EH (cell line): ENCODE results near the gene FUOM.
A peak's percentile ranks its signal among the peaks of the same experiment; 100 is the strongest.
"Not testable (repeated sequence)": the region's sequence is repeated elsewhere in the genome, so short reads cannot be mapped to it uniquely, and the experiment has no call there.

Source experiments
- DNase-seq: peaks from one replicate; pipeline ENCODE4 v3.0.0-alpha.2; 2015; ENCODE audit warnings: low read depth

FUOM gene

DNA sequence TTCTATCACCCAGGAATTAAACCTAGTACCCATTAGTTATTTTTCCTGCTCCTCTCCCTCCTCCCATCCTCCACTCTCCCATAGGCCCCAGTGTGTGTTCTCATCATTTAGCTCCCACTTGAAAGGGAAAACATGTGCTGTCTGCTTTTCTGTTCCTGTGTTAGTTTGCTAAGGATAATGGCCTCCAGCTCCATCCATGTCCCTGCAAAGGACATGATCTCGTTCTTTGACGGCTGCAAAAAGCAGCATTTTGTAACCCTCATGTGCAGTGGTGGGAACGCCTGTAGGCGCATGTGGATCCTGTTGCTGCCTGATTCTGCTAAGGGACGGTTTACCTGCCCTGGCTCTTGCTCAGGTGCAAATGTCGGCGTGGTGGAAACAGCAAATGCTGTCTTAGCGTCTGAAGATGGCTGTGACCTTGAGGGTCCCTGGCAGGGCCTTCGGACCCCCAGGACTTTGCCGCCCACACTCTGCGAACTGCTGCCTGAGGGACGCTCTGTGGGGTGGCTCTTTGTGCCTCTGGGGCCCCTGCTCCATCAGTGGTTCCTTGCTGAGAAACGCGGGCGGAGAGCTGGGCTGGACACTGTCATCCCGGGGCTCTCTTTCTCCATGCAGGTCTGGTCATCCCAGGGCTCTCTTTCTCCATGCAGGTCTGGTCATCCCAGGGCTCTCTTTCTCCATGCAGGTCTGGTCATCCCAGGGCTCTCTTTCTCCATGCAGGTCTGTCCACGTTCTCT lies 30.6 kb upstream of the FUOM start:
- no peak for DNase-seq

DNA sequence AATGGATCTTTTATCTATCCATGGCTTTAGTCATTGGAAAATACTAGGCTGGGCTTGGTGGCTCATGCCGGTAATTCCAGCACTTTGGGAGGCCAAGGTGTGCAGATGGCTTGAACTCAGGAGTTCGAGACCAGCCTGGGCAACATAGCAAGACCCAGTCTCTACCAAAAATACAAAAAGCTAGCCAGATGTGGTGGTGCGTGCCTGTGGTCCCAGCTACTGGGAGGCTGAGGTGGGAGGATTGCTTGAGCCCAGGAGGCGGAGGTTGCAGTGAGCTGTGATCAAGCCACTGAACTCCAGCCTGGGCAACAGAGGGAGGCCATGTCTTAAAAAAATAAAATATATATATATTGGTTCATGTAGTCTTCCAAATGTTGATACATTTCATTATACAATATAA lies 29.1 kb upstream of the FUOM start:
- DNase-seq, result not testable (repeated sequence)

DNA sequence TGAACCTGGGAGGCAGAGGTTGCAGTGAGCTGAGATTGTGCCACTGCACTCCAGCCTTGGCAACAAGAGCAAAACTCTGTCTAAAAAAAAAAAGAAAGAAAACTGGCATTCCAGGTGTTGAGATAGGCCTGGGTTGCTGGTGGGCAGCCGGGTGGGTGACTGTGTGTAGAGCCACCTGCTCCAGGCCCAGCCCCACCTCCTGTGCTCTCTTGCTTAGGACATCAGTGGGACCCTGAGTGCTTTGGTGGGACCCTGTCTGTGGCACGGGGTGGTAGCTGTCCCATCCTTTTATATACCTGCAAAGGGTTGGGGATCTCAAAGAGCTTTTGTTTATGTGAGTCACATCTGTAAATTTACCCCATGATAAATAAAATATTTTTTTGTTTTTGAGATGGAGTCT lies 27.4 kb upstream of the FUOM start:
- no peak for DNase-seq

DNA sequence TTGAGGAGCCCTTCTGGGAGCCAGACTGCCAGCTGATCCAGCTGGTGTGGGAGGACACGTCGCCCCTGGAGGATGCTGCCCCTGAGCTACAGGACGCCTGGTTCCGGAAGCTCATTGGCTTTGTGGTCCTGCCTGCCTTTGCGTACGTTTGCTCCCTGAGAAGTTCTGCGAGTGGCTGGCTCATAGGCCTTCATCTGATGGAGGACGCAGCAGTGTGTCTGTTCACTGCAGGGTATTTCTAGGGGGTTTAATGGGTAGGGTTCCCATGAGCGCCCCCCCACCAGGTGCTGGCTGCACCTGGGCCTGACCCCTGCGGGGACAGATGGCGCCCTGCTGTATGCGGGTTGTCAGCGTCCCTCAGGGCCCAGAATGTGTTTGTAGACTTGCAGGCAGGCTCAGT lies 26.3 kb upstream of the FUOM start:
- no peak for DNase-seq

DNA sequence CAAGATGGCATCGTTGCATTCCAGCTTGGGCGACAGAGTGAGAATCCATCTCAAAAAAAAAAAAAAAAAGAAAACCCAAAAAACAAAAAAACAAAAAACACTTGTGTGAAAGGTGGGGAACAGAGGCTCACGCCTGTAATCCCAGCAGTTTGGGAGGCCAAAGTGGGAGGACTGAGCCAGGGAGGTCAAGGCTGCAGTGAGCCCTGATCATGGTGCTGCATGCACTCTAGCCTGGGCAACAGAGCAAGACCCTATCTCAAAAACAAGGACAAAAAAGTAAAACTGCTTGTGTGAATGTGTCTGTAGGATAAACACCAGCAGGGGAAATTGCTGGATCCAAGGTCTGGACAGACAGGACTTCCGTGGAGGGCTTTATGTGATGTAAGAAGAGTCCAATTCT lies 25.7 kb upstream of the FUOM start:
- DNase-seq, result no peak

DNA sequence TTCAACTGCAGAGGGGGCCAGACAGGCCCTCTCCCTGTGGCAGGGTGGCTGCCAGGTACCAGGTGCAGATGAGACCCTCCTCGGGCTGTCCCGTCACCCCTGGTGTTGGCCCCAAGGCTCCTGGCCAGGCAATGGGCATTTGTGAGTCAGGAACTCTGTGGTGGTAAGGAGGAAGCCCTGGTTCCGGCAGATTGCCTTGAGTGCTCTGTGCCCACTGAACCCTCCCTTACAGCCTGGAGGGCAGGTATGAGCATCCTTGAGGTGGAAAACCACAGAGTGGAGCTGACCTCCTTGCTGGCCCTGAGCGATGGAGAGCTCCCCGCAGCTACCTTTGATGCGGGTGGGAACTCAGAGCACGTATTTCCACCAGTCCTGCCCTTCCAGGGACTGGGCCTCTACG lies 23.2 kb upstream of the FUOM start:
- no peak for DNase-seq

DNA sequence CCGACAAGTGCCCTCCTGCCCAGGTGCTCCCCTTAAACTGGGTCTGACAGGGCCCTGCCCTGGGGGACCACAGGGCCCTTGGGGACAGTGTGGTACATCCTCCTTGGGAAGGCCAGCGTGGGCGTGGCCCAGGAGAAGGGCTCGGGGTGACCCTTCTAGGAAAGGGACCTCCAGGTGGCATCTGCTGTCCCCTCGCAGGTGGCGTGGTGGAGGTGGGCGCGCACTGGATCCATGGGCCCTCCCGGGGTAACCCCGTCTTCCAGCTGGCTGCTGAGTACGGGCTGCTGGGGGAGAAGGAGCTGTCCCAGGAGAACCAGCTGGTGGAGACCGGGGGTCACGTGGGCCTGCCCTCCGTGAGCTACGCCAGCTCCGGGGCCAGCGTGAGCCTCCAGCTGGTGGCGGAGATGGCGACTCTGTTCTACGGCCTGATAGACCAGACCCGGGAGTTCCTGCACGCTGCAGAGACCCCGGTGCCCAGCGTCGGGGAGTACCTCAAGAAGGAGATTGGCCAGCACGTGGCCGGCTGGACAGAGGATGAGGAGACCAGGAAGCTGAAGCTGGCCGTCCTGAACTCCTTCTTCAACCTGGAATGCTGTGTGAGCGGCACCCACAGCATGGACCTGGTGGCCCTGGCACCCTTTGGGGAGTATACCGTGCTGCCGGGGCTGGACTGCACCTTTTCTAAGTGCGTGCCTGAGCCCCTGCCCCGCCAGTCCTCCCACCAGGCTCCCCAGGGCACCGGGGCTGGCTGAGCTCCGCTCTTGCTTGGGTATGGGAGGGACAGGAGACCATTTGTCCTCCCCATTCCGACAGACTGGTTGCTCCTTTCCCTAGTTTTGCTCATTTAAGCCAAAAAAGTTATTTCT lies 22.2 kb upstream of the FUOM start:
- DNase-seq, result no peak

DNA sequence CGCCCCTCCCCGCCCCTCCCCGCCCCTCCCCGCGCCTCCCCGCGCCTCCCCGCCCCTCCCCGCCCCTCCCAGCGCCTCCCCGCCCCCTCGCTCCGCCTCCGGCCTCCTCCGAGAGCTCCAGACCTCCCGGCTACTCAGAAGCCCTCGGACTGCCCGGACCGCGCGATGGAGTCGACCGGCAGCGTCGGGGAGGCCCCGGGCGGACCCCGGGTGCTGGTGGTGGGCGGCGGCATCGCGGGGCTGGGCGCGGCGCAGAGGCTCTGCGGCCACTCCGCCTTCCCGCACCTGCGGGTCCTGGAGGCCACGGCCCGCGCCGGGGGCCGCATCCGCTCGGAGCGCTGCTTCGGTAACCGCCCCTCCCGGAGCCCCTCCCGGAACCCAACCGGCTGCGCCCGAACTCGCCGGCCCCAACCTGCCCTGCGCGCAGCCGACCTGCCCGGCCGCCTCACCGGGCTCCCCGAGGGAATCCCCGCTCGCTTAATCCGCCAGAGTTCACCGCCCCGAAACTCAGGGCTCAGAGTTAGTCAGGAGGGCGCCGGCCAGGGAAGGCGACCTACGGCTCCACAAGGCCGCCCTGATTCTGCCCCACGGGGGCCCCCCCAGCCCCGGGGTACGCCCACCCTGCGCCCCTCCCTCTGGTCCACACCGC lies 21.5 kb upstream of the FUOM start, which contains the start of gene PAOX:
Gene PAOX, plus strand, starts transcription at position 111 of the 649 bp plus-strand sequence. Its CDS starts 55 bp downstream, at position 166.
- peak; percentile 72 for DNase-seq

DNA sequence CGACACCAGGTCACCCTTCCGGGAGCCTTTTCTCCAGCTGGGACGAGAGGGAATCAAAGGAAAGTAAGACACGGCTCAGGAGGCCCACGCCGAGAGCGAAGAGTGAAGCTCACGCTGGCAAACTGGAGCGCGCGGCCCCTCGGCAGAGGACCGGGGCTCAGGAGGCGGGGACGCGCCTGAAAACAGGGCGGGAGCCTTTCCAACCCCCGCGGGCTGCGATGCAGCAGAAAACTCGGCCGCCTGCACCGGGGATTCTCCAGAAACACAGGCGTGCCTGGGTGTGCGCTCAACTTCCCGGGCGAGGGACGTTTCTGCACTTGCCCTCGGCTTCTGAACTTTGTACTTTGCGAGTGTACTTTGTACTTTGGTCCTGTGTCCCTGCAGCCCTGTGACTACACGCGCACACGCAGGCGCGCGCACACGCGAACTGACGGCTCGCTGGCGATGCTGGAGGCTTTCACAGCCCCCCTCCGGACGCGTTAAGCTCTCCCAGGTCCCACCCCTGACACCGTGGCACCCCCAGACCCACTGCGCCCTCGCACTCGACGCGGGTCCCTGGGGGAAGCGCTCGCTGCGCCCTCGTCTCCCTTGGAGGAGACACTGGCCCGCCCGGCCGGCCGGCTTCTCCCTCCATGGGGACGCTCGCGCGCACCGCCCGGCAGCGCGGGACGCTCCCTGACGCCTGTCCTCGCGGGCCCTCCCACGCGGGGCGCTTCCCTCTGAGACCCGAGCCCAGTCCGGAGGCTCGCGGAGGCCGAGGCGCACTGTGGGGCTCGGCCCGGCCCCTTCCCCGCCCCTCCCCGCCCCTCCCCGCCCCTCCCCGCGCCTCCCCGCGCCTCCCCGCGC lies 20.7 kb upstream of the FUOM start:
- peak; percentile 56 for DNase-seq

DNA sequence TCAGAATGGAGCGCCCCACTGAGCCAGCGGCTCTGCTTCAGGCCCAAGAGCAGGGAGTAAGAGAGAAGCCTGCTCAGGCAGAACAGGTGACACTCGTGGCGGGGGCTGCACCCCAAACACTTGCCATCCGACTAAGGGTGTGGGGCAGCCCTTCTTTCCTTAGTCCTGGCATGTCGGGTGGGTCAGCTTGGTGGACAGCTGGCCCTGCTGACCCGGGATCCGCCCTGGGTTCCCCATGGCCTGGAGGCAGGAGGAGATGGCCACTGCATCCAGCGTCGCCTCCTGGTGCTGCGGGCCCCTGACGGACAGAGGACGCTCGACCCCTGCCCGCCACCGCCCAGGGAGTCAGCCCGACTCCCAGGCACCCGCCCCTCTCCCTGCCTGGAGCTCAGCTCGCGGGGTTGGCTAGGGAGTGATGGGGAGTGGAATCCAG lies 20.0 kb upstream of the FUOM start:
- no peak for DNase-seq

DNA sequence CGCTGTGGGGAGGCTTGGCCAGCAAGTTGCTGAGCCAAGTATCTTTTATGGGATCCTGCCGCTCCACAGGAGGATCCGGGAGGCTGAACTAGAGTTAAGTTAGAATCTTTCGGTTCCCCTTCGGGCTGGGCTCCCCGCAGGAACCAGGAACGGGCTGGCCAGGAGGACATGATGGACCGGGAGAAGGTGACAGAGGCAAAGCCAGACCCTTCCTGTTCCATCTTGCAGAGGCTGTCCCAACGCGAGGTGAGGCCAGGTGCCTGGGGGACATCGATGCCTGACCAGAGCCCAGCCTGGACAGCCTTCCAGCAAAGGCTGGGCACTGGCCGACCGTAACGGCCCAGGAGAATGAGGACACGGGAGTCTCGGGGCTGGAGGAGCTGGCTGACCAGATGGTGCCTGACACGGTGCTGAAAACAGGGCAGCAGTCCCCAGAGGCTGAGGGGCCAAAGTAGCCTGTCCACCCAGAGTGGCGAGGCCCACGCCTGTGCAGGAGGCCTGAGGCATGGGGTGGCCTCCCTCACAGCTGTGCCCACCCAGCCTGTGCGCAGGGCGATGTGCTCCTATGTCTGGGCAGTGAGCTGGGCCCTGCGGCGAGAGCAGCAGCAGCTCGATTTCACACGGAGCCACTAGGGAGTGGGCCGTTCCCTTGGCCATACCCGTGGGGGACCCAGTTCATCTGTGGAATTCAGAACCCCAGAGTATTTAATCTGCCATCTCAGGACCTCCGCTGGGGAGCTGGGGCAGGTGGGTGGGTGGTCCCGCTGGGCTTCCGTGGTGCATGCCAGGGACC lies 19.4 kb upstream of the FUOM start:
- DNase-seq, result no peak

DNA sequence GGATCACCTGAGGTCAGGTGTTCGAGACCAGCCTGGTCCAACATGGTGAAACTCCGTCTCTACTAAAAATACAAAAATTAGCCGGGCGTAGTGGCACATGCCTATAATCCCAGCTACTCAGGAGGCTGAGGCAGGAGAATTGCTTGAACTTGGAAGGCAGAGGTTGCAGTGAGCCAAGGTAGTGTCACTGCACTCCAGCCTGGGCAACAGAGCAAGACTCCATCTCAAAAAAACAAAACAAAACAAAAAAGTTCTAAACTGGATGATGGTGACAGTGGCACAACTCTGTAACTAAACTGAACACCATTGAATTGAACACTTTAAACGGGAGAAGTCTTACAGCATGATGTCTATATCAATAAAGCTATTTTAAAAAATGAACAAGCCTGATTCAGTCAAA lies 18.4 kb upstream of the FUOM start:
- not testable (repeated sequence) for DNase-seq

DNA sequence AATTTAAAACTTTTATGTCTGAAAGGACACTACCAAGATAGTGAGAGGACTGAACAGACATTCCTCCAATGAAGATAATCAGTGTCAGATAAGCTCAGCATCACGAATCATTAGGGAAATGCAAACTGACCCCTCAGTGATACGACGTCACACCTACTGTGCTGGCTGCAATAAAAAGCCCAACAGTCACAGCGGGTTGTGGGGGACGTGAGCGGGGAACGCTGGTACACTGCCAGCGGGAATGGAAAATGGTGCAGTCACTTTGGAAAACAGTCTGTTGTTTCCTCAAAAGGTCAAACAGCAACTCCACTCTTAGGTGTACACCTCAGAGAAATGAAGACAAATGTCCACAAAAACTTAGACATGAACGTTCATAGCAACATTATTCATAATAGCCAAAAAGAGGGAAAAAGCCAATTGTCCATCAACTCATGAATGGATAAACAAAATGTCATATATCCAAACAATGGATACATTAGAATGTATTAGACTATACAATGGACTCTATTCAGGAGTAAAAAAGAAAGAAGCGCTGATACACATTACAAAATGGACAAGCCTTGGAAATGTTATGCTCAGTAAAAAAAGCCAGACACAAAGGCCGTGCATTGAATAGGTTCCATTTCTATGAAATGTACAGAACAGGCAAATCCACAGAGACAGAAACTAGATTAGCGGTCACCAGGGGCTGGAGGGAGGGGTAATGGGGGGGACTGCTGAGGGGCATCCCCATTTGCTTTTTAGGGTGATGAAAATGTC lies 17.7 kb upstream of the FUOM start:
- no peak for DNase-seq

DNA sequence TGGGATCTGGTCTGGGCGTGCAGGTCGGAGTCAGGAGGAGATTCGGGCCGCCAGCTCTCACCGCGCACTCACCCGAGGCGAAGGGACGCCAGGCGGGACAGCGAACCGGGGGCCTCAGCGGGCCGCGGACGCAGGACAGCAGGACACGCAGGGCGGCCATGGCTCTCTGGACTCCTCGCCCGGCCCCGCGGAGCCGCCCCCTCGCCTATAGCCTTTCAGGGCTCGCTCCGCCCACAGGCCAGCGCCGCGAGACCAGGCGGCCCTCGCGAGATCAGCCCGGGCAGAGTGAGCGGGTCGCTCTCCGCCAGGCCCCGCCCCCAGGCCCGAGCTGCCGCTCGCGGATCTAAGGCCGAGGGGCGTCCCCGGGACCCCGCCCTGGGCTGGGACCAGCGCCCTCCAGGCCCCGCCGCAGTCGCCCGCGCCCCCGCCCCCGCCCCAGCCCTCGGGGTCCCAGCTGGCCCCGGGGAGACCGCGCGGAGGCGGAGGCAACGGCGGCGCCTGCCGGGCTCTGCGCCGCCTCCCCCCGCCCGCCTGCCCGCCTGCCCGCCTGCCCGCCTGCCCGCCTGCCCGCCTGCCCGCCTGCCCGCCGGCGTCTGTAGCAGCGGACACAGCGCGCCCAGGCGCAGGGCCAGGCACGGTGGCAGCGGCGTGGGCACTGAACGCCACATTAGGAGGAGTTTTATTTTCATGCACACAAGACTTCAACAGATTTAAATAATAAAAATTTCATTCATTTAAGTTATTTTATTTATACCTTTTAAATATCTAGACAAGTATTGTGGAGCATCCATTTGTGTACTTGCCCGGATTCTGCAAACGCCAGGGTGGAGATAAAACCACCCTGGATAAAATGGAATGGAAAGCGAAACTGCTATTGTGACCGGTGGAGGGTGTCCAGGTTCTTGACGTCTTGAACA lies 15.6 kb upstream of the FUOM start, which contains the start of gene ECHS1:
Gene ECHS1, minus strand, starts transcription at position 181 of the 917 bp plus-strand sequence. Its CDS starts 21 bp downstream, at position 160.
- peak; percentile 92 for DNase-seq

DNA sequence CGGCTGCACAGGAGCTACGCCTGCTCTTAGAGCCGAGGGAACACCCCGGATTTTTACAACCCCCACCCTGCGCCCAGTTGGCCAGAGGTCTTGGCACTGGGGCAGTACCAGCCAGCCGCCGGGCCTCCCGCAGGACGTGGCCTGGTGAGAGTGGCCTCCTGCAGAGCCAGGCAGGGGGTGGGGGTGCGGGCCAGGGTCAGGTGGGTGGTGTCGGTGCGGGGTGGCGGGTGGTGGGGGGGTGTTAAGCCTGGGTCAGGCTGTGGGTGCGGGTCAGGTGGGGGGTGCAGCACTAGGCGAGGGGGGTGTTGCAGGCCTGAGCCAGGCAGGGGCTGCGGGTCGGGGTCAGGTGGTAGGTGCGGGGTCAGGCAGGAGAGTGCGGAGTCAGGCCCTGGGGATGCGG lies 14.7 kb upstream of the FUOM start:
- no peak for DNase-seq

DNA sequence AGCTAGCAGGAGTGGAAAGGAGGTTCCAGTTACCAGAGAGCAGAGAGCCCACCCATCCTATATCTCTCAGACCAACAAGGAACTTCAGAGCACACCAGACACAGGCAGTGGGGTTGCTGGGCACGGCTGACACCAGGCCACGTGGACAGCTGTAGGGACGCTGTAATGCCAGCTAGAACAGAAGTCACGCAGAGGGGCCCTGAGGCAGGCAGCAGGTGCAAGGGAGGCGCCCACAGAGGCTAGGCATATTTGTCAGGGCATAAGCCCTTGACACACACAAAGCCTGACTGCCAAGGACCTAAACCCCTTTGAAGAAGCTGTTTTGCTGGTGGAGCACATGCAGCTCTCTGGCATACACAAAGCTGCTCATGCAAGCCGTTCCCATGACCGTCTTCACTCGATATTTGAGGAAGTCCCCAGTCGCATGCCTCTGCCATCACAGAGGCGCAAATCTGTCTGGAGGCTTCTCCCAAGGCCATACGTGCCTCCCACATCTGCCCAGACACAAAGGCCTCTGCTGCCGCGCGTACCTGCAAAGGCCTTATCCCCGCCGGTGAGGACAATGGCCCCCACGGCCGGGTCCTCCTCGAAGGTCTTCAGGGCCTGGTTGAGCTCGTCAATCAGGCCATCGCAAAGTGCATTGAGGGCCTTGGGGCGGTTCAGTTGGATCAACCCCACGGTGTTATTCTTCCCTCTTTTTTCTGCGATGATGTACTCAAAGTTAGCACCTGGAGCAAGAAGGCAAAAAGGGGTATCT lies 12.4 kb upstream of the FUOM start:
- no peak for DNase-seq

DNA sequence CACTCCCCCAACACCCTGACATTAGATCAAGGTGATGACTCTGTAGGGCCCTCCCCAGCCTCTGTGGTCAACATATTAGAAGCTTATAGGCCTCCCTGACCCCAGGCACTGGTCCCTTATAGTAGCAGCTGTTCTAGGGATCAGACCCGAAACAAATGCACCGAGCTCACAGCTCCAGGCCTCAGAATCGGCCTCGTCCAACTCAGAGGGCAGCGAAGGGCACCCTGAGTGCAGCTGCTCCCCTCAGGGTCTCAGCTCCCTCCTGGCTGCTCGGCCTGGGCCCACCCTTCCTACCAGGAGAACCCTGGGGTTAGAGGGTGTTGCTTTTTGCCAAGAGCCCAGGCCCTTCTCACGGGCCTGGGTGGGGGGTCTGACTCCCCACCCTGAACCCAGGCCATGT lies 10.3 kb upstream of the FUOM start:
- no peak for DNase-seq

DNA sequence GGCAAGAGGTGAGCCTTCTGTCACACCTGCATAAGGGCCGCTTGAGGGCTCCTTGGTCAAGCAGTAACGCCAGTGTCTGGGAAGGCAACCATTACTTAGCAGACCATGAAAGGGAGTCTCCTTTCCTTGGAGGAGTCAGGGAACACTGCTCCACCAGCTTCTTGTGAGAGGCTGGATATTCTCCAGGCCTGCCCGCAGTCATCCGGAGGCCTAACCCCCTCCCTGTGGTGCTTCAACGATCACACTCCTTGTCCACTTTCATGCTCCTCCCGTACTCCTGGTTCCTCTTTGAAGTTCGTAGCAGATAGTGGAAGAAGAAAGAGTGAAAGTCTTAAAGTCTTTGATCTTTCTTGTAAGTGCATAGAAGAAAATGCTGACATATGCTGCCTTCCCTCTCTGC lies 9.6 kb upstream of the FUOM start:
- not testable (repeated sequence) for DNase-seq
